Loucy (cell line): Measurements from ENCODE around the gene NXN.

ENCODE experiments used
- H2AFZ ChIP-seq: fragments of 200-600 bp; sonication (generic); 2 replicates; pipeline ENCODE4 v1.6.0; 2016; ENCODE audit warnings: antibody characterized with exemption, mild to moderate bottlenecking, low read length, moderate library complexity
- H3F3A ChIP-seq: fragments of 200-600 bp; 2 replicates; pipeline ENCODE4 v1.6.0; 2016; ENCODE audit warnings: antibody characterized with exemption, low read depth, mild to moderate bottlenecking
- H3K27me3 ChIP-seq: fragments of 200-600 bp; sonication (generic); 2 replicates; pipeline ENCODE4 v1.6.1; 2014; ENCODE audit warnings: low read length, mild to moderate bottlenecking; ENCODE audit not compliant: insufficient read depth, poor library complexity, severe bottlenecking
- H3K36me3 ChIP-seq: fragments of 200-600 bp; sonication (generic); 2 replicates; pipeline ENCODE4 v1.6.1; 2016; ENCODE audit warnings: low read length; ENCODE audit not compliant: insufficient read depth
- H3K4me1 ChIP-seq: fragments of 200-600 bp; sonication (generic); 2 replicates; pipeline ENCODE4 v1.5.1; 2014; ENCODE audit warnings: low read length, mild to moderate bottlenecking; ENCODE audit not compliant: insufficient read depth, poor library complexity, severe bottlenecking
- H3K4me2 ChIP-seq: fragments of 200-600 bp; sonication (generic); 2 replicates; pipeline ENCODE4 v1.6.0; 2014; ENCODE audit warnings: antibody characterized with exemption, low read length, low read depth, mild to moderate bottlenecking; ENCODE audit not compliant: poor library complexity, severe bottlenecking
- H3K4me3 ChIP-seq: fragments of 200-600 bp; sonication (generic); 2 replicates; pipeline ENCODE4 v1.5.1; 2014; ENCODE audit warnings: low read length, mild to moderate bottlenecking, mixed read lengths; ENCODE audit not compliant: poor library complexity, severe bottlenecking
- H3K79me2 ChIP-seq: fragments of 200-600 bp; sonication (generic); 2 replicates; pipeline ENCODE4 v1.6.1; 2014; ENCODE audit warnings: low read length; ENCODE audit not compliant: insufficient read depth
- H3K9ac ChIP-seq: fragments of 200-600 bp; sonication (generic); 2 replicates; pipeline ENCODE4 v1.6.0; 2014; ENCODE audit warnings: mild to moderate bottlenecking, low read depth, low read length, moderate library complexity; ENCODE audit not compliant: poor library complexity, severe bottlenecking
- H3K9me2 ChIP-seq: fragments of 200-600 bp; sonication (generic); replicated peaks from 2 replicates; pipeline ENCODE4 v1.6.1; 2016; ENCODE audit warnings: low read depth, low read length, mixed read lengths
- H3K9me3 ChIP-seq: fragments of 200-600 bp; sonication (generic); 2 replicates; pipeline ENCODE4 v1.6.1; 2014; ENCODE audit warnings: mild to moderate bottlenecking, antibody characterized with exemption, low read length, low read depth; ENCODE audit not compliant: insufficient read depth
- H4K20me1 ChIP-seq: fragments of 200-600 bp; sonication (generic); 2 replicates; pipeline ENCODE4 v1.6.0; 2014; ENCODE audit warnings: antibody characterized with exemption, low read length, mild to moderate bottlenecking; ENCODE audit not compliant: insufficient read depth, poor library complexity, severe bottlenecking
- CTCF ChIP-seq: fragments of 200-600 bp; sonication (generic); conservative IDR thresholded peaks from 2 replicates; pipeline ENCODE4 v1.5.1; 2014; ENCODE audit warnings: mild to moderate bottlenecking, antibody characterized with exemption, low read length
- EZH2phosphoT487 ChIP-seq: fragments of 200-600 bp; IDR thresholded peaks from 2 replicates; pipeline ENCODE4 v1.6.1; 2018; ENCODE audit warnings: antibody characterized with exemption, mild to moderate bottlenecking, moderate library complexity, borderline replicate concordance

NXN gene

GRCh38 chr17:978103-979093, 1.2 kb downstream of the NXN start:
- no peaks in the 10 kb centered on the region for H4K20me1 ChIP-seq
- H3K9me3 ChIP-seq: no peaks in the 10 kb centered on the region
- no peaks in the 10 kb centered on the region for H3K9me2 ChIP-seq
- H3K36me3 ChIP-seq: no peaks in the 10 kb centered on the region
- peaks cover 12% of the 10 kb centered on the region for H3K4me1 ChIP-seq
- no peaks in the 10 kb centered on the region for H3F3A ChIP-seq
- no peaks in the 10 kb centered on the region for H3K79me2 ChIP-seq
- no peak overlapping the region for H3K4me2 ChIP-seq
- no peak overlapping the region for H2AFZ ChIP-seq
- no peaks in the 10 kb centered on the region for H3K27me3 ChIP-seq
- H3K9ac ChIP-seq: no peak overlapping the region
- no peak for TF ChIP-seq EZH2phosphoT487
- no peak for TF ChIP-seq CTCF
- H3K4me3 ChIP-seq: no peak overlapping the region

DNA sequence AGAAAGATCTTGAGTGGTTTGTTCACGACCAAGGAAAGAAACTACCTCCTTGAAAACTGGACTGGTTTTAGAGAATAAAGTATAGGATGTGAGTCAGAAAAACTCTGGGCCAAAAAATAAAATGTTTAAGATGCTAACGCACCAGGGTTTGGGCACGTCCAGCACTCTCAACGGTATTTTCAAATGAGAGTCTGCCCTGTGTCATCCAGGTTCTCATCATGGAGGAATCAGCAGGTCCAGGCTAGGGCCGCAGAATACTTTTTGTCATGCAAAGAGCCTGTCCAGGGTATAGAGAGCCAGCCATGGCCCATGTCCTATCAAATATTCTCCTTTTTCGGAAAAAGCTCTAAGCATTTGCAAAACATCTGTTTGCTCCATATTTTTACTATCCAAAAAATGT, 2.4 kb downstream of the NXN start:
- Histone ChIP-seq H3K9me2 (no peaks in the 10 kb centered on the region), H3K4me2 (no peak overlapping the region), H3K36me3 (no peaks in the 10 kb centered on the region), H3K27me3 (no peaks in the 10 kb centered on the region), H3K4me1 (peaks cover 12% of the 10 kb centered on the region), H3K9me3 (no peaks in the 10 kb centered on the region), H3K79me2 (no peaks in the 10 kb centered on the region), H3K4me3 (no peak overlapping the region), H4K20me1 (no peaks in the 10 kb centered on the region), H2AFZ (no peak overlapping the region), H3F3A (no peaks in the 10 kb centered on the region), H3K9ac (no peak overlapping the region)
- TF ChIP-seq EZH2phosphoT487: no peak
- no peak for TF ChIP-seq CTCF

GRCh38 chr17:976312-976711, 3.3 kb downstream of the NXN start:
- no peak overlapping the region for H3K9ac ChIP-seq
- TF ChIP-seq CTCF (no peak), EZH2phosphoT487 (no peak)
- no peaks in the 10 kb centered on the region for H4K20me1 ChIP-seq
- H2AFZ ChIP-seq: no peak overlapping the region
- no peaks in the 10 kb centered on the region for H3K9me3 ChIP-seq
- H3K4me2 ChIP-seq: no peak overlapping the region
- H3K4me1 ChIP-seq: peaks cover 12% of the 10 kb centered on the region
- H3F3A ChIP-seq: no peaks in the 10 kb centered on the region
- H3K27me3 ChIP-seq: no peaks in the 10 kb centered on the region
- no peaks in the 10 kb centered on the region for H3K79me2 ChIP-seq
- H3K36me3 ChIP-seq: no peaks in the 10 kb centered on the region
- no peaks in the 10 kb centered on the region for H3K9me2 ChIP-seq
- no peak overlapping the region for H3K4me3 ChIP-seq
